Keratinocyte (primary cell): ENCODE results near the gene HAND1. TPM values are rescaled to one million over a fixed set of nuclear protein-coding genes. Genes with fewer than 3 reads are reported as not detected.

ENCODE experiments used
- DNase-seq: peaks from one replicate; pipeline ENCODE4 v3.0.0-alpha.2; 2011; ENCODE audit warnings: low read depth, missing footprints, low spot score
- FAIRE-seq: peaks from 2 replicates; lab custom pipeline; 2011; peaks lifted over from hg19 to GRCh38; lab: Jason Lieb, UNC
- H2AFZ ChIP-seq: 2 replicates; pipeline ENCODE4 v1.6.0; 2012; ENCODE audit warnings: low read length, control low read depth, inconsistent platforms; ENCODE audit not compliant: control insufficient read depth
- H3K27ac ChIP-seq: 2 replicates; pipeline ENCODE4 v1.5.1; 2011; ENCODE audit warnings: low read length; ENCODE audit not compliant: control insufficient read depth, insufficient read depth
- H3K27me3 ChIP-seq: 3 replicates; pipeline ENCODE4 v1.6.0; 2011; ENCODE audit warnings: low read length; ENCODE audit not compliant: control insufficient read depth, insufficient read depth; ENCODE audit errors: extremely low read depth
- H3K36me3 ChIP-seq, 2 experiments: 2 replicates in 1 of 2; 3 replicates in 1 of 2; pipeline ENCODE4 v1.5.1; 2011; ENCODE audit warnings: low read length in 2 of 2, mild to moderate bottlenecking in 1 of 2; ENCODE audit not compliant: control insufficient read depth in 2 of 2, insufficient read depth in 2 of 2; ENCODE audit errors: extremely low read depth in 1 of 2
- H3K4me1 ChIP-seq: 3 replicates; pipeline ENCODE4 v1.5.1; 2011; ENCODE audit warnings: low read length; ENCODE audit not compliant: control insufficient read depth, insufficient read depth; ENCODE audit errors: extremely low read depth
- H3K4me2 ChIP-seq: 3 replicates; pipeline ENCODE4 v1.6.0; 2011; ENCODE audit warnings: low read depth, low read length; ENCODE audit not compliant: control insufficient read depth, insufficient read depth; ENCODE audit errors: extremely low read depth
- H3K4me3 ChIP-seq, 3 experiments: fragments of 200-600 bp in 1 of 3; sonication (generic) in 1 of 3; 2 replicates in 2 of 3; 3 replicates in 1 of 3; pipeline ENCODE4 v1.5.1; 2011 to 2016; ENCODE audit warnings: low read length in 3 of 3, mild to moderate bottlenecking in 3 of 3, control low read depth in 2 of 3, inconsistent platforms in 1 of 3, low read depth in 1 of 3, mixed read lengths in 1 of 3, mixed run types in 1 of 3, moderate library complexity in 1 of 3; ENCODE audit not compliant: control insufficient read depth in 2 of 3, insufficient read depth in 2 of 3; ENCODE audit errors: extremely low read depth in 1 of 3
- H3K79me2 ChIP-seq: 2 replicates; pipeline ENCODE4 v1.6.0; 2012; ENCODE audit warnings: low read length; ENCODE audit not compliant: control insufficient read depth, insufficient read depth
- H3K9ac ChIP-seq: 3 replicates; pipeline ENCODE4 v1.6.0; 2011; ENCODE audit warnings: low read length; ENCODE audit not compliant: control insufficient read depth, insufficient read depth; ENCODE audit errors: extremely low read depth
- H3K9me1 ChIP-seq: 3 replicates; pipeline ENCODE4 v1.6.0; 2011; ENCODE audit warnings: low read length; ENCODE audit not compliant: control insufficient read depth, insufficient read depth; ENCODE audit errors: extremely low read depth
- H3K9me3 ChIP-seq: 2 replicates; pipeline ENCODE4 v1.5.1; 2012; ENCODE audit warnings: low read depth, low read length; ENCODE audit not compliant: control insufficient read depth
- H4K20me1 ChIP-seq: 3 replicates; pipeline ENCODE4 v1.6.0; 2011; ENCODE audit warnings: low read length; ENCODE audit not compliant: control insufficient read depth, insufficient read depth; ENCODE audit errors: extremely low read depth
- EZH2 ChIP-seq: IDR thresholded peaks from one replicate; pipeline ENCODE4 v1.6.1; 2012; ENCODE audit warnings: inconsistent platforms, mild to moderate bottlenecking, low read length, moderate library complexity
- dilution Hi-C: fragments of 300-500 bp; cut with MboI; formaldehyde crosslinking; loops from one replicate; pipeline ENCODE4 v1.7.0; 2020; ENCODE audit warnings: low sequenced_read_pairs; ENCODE audit not compliant: extremely low pct_ligation_motif_present
- polyA plus RNA-seq, 5 experiments: library from polyadenylated mRNA; depleted of rRNA in 3 of 5; stranded (reverse) in 3 of 5; stranded (forward) in 1 of 5; unstranded in 1 of 5; fragments of >200 nt; gene quantifications; 1 replicate in 1 of 5; 2 replicates in 3 of 5; 3 replicates in 1 of 5; pipeline versions ENCODE4 v1.2.1 to v1.2.3, GENCODE V29; 2011 to 2012; ENCODE audit warnings: missing spikeins in 2 of 5, low read depth in 1 of 5, low replicate concordance in 1 of 5

Gene HAND1
- polyA plus RNA-seq, 1 donor (not counting 4 experiments of a cell fraction or from before 2014, with no cell fraction given): not detected

DNA sequence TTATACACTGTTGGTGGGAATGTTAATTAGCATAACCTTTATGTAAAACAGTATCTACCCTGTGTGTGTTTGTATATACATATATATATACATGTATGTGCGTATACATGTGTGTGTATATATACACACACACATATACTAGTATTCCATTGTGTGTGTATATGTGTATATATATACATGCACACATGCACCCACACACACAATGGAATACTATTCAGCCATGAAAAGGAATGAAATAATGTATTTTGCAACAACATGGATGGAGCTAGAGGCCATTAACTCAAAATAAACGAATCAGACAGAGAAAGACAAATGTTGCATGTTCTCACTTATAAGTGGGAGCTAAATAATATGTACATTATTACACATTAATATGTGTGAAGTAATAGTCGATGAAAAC is 49.8 kb downstream of the HAND1 start:
- FAIRE-seq (no peak), DNase-seq (no peak)

More for the DNA sequence above, 49.8 kb downstream of the HAND1 start:
- TF ChIP-seq EZH2: no peak
- H3K4me2 ChIP-seq: no peak overlapping the region
- H3K9ac ChIP-seq: no peak overlapping the region
- H3K4me3 ChIP-seq: no peak overlapping the region
- no peaks in the 10 kb centered on the region for H3K9me1 ChIP-seq
- H4K20me1 ChIP-seq: no peaks in the 10 kb centered on the region
- H3K4me1 ChIP-seq: no peaks in the 10 kb centered on the region
- H3K27me3 ChIP-seq: no peaks in the 10 kb centered on the region
- dilution Hi-C loops: no loop called here
- no peaks in the 10 kb centered on the region for H3K9me3 ChIP-seq
- no peak overlapping the region for H2AFZ ChIP-seq
- H3K79me2 ChIP-seq: no peaks in the 10 kb centered on the region
- peaks cover 0 to 2% of the 10 kb centered on the region in 2 experiments for H3K36me3 ChIP-seq
- no peak overlapping the region for H3K27ac ChIP-seq

Other genes starting within 250 kb of the HAND1 start
- 19.8 to 42.1 TPM (median 29.1 TPM) in 3 replicates for gene SAP30L, start 32.2 kb downstream of the HAND1 start, polyA plus RNA-seq